Testis (tissue), 2 donors: ENCODE data around the gene MCRS1.

ENCODE experiments used
- POLR2A ChIP-seq: fragments of 450-650 bp; IDR thresholded peaks from one replicate; pipeline ENCODE4 v1.6.1; 2017; ENCODE audit warnings: antibody characterized with exemption, mild to moderate bottlenecking, moderate library complexity
- TF ChIP-seq, protein P1 (sequence below), 3 experiments: fragments of 450-650 bp in 2 of 3; fragments of 200-600 bp in 1 of 3; sonication (generic) in 1 of 3; IDR thresholded peaks; one replicate each; pipeline ENCODE4 v1.5.1; 2016 to 2019; ENCODE audit warnings: antibody characterized with exemption in 3 of 3, mild to moderate bottlenecking in 2 of 3, moderate library complexity in 1 of 3

DNA sequence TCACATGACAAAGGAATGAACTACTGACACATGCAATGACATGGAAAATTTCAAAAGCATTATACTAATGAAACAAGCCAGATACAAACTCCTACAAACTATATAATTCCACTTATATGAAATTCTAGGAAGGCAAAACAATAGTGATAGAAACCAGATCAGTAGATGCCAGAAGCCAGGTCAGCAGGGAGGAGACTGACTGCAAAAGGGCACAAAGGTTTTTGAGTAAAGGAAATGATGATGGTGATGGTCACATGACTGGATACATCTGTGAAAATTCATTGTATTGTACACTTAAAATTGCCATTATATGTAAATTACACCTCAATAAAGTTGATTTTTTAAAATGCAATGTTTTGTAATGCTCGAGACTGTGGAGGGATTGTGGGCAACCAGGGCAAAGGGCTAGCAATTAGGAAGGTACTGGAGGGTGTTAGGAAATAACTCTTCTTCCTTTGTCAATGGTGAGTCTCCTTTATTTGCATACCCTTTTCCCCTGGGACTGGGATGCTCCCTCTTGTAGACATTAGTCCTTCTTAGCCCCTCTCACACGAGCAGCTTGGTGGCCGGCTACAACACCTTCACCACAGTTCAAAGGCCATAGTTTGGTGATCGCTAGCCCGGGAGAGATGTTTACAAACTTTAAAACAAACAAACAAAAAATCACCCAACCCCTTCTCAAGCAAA lies 48.7 kb upstream of the MCRS1 start:
- TF ChIP-seq, protein P1, sequence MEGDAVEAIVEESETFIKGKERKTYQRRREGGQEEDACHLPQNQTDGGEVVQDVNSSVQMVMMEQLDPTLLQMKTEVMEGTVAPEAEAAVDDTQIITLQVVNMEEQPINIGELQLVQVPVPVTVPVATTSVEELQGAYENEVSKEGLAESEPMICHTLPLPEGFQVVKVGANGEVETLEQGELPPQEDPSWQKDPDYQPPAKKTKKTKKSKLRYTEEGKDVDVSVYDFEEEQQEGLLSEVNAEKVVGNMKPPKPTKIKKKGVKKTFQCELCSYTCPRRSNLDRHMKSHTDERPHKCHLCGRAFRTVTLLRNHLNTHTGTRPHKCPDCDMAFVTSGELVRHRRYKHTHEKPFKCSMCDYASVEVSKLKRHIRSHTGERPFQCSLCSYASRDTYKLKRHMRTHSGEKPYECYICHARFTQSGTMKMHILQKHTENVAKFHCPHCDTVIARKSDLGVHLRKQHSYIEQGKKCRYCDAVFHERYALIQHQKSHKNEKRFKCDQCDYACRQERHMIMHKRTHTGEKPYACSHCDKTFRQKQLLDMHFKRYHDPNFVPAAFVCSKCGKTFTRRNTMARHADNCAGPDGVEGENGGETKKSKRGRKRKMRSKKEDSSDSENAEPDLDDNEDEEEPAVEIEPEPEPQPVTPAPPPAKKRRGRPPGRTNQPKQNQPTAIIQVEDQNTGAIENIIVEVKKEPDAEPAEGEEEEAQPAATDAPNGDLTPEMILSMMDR (IDR thresholded peaks at IDR 0.05): no peak
- no peak for TF ChIP-seq POLR2A
